ENCODE results near the gene CEP164.

The CEP164 gene

DNA sequence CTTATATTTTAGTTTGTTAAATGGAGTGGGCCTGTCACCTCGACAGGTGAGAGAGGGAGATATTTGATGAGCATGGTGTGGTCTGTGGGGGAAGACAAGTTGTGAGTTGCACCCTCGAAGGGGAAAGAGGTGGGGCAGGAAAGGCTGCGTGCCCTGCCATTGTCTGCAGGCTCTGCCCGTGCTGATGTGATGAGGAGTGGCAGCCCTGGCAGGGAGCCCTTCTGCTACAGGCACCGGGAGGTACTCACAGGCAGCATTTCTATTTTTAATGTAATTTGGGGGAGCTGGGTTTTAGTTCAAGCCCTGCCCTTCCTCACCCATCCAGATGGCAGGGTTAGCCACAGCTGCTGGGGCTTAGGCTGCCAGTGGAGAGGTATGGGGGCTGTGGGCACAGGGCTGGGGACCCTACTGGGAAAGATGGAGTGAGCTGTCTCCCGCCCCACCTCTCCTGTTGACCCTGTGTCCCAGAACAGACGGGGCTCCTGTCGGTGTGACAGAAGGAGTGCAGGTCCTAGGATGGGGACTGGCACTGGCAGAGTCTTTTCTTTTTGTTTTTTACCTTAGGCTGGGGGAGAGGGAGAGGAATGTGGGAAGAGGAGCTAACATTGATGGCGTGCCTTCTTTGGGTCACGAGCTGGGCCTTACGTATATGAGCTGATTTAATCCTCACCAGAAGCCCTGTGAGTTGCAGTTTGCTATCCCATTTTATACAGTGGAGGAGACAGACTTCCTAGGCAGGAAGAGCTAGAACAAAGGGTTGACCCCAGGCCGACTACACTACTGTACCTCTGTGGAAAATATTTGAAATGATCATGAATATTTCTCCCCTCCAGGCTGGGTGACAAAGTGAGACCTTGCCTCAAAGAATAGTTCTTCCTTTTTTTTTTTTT is 51.6 kb downstream of the CEP164 start:
- no peak for TF ChIP-seq CTCF (IDR thresholded peaks at IDR 0.05; ENCODE audit: borderline replicate concordance, control extremely low read depth, extremely low read depth, insufficient read depth, missing control alignments)
- in situ Hi-C loops (cut with MboI; ENCODE audit: low sequenced_read_pairs, unreplicated experiment), result no loop called here
- DNase-seq (ENCODE audit: low spot score), result no peak

GRCh38 chr11:117380676-117381075 is 53.0 kb downstream of the CEP164 start:
- no peak for TF ChIP-seq CTCF (IDR thresholded peaks at IDR 0.05; ENCODE audit: borderline replicate concordance, control extremely low read depth, extremely low read depth, insufficient read depth, missing control alignments)
- in situ Hi-C loops (cut with MboI; ENCODE audit: low sequenced_read_pairs, unreplicated experiment), result no loop called here
- no peak for DNase-seq (ENCODE audit: low spot score)

- no peak for TF ChIP-seq CTCF (IDR thresholded peaks at IDR 0.05; ENCODE audit: borderline replicate concordance, control extremely low read depth, extremely low read depth, insufficient read depth, missing control alignments)
- in situ Hi-C loops (cut with MboI; ENCODE audit: low sequenced_read_pairs, unreplicated experiment), result no loop called here
Measured at GRCh38 chr11:117381481-117382387, 54.1 kb downstream of the CEP164 start.

GRCh38 chr11:117382746-117383145 is 55.1 kb downstream of the CEP164 start:
- in situ Hi-C loops (cut with MboI; ENCODE audit: low sequenced_read_pairs, unreplicated experiment), result no loop called here
- no peak for TF ChIP-seq CTCF (IDR thresholded peaks at IDR 0.05; ENCODE audit: borderline replicate concordance, control extremely low read depth, extremely low read depth, insufficient read depth, missing control alignments)
- DNase-seq (ENCODE audit: low spot score), result no peak

More at GRCh38 chr11:117381481-117382387, 54.1 kb downstream of the CEP164 start:
- DNase-seq (ENCODE audit: low spot score), result no peak

DNA sequence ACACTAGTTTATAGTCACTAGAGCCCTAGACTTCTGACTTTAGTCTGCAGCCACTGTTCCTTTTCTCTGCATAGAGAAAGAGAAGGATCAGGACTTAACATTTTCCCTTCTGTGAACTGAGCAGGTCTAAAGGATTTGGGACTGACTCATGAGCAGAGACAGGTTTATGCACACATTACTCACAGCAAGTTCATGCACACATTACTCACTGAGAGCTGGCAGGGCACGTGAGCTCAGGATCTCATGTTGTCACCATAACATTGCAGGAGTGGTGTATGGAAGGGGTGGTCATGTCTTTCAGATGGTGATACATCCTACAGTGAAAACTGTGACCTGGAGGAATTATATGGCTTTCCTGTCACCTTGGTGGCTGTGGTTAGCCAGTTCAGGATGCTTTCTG is 56.4 kb downstream of the CEP164 start:
- DNase-seq (ENCODE audit: low spot score), result no peak
- in situ Hi-C loops (cut with MboI; ENCODE audit: low sequenced_read_pairs, unreplicated experiment), result no loop called here
- TF ChIP-seq CTCF (IDR thresholded peaks at IDR 0.05; ENCODE audit: borderline replicate concordance, control extremely low read depth, extremely low read depth, insufficient read depth, missing control alignments), result no peak

GRCh38 chr11:117385471-117385870 is 57.8 kb downstream of the CEP164 start:
- no peak for TF ChIP-seq CTCF (IDR thresholded peaks at IDR 0.05; ENCODE audit: borderline replicate concordance, control extremely low read depth, extremely low read depth, insufficient read depth, missing control alignments)
- in situ Hi-C loops (cut with MboI; ENCODE audit: low sequenced_read_pairs, unreplicated experiment), result no loop called here
- no peak for DNase-seq (ENCODE audit: low spot score)
